SH-SY5Y (cell line): ENCODE data around the gene WNK1.

Experiments used
- GATA2 ChIP-seq: IDR thresholded peaks from 2 replicates; pipeline ENCODE4 v1.6.1; 2011; ENCODE audit warnings: mild to moderate bottlenecking, low read depth, low read length
- GATA3 ChIP-seq: IDR thresholded peaks from 2 replicates; pipeline ENCODE4 v1.6.1; 2011; ENCODE audit warnings: low read depth, mild to moderate bottlenecking, low read length, moderate library complexity

GRCh38 chr12:846421-846820 is 94.0 kb downstream of the WNK1 start:
- no peak for TF ChIP-seq GATA2
- no peak for TF ChIP-seq GATA3
